Measurements from ENCODE around the gene PRKCE. TPM values are rescaled to one million over a fixed set of nuclear protein-coding genes. Genes with fewer than 3 reads are reported as not detected.
A peak's percentile ranks its signal among the peaks of the same experiment; 100 is the strongest.

Gene PRKCE
- polyA plus RNA-seq, 3 donors, result 1.3 to 7.7 (median 2.3) TPM

- Mint-ChIP-seq H3K9me3 (peaks cover 0 to 2% (median 0%) of the 10 kb centered on the region in 7 donors), H3K27ac (peak overlapping the region in 1 of 7 donors; percentile 32), H3K4me3 (no peak overlapping the region), H3K36me3 (peaks cover 34 to 56% of the 10 kb centered on the region in 2 donors), H3K4me1 (peaks cover 26% of the 10 kb centered on the region), H3K27me3 (ENCODE audit: low read depth in 3 of 3) (peaks cover 0 to 2% (median 0%) of the 10 kb centered on the region in 3 donors)
- TF ChIP-seq CTCF (IDR thresholded peaks at IDR 0.05), result no peak
- Histone ChIP-seq H3K9me3 (replicated peaks in 1 of 2; ENCODE audit: control insufficient read depth in 1 of 2, insufficient read depth in 1 of 2, low read length in 2 of 2) (no peaks in the 10 kb centered on the region), H3K79me2 (ENCODE audit: insufficient read depth, low read length) (no peaks in the 10 kb centered on the region), H3K27ac (ENCODE audit: low read depth in 1 of 2, low read length in 2 of 2) (no peak overlapping the region), H3K9ac (ENCODE audit: insufficient read depth, low read length, poor library complexity, severe bottlenecking) (peak overlapping the region; percentile 4), H3K4me3 (replicated peaks in 1 of 3; ENCODE audit: low read depth in 2 of 3, low read length in 3 of 3) (no peak overlapping the region), H3K4me2 (replicated peaks; ENCODE audit: extremely low read depth, low read length, poor library complexity, severe bottlenecking) (no peak overlapping the region), H3K36me3 (replicated peaks in 1 of 2; ENCODE audit: control insufficient read depth in 1 of 2, insufficient read depth in 2 of 2, low read length in 2 of 2) (peaks cover 6 to 11% of the 10 kb centered on the region in 2 donors), H3K27me3 (ENCODE audit: control insufficient read depth in 2 of 2, insufficient read depth in 2 of 2, low read length in 2 of 2) (no peaks in the 10 kb centered on the region), H3K4me1 (ENCODE audit: control insufficient read depth in 1 of 2, insufficient read depth in 2 of 2, low read length in 2 of 2) (peaks cover 7 to 19% of the 10 kb centered on the region in 2 donors), H4K20me1 (ENCODE audit: insufficient read depth, low read length) (no peaks in the 10 kb centered on the region), H2AFZ (ENCODE audit: insufficient read depth, low read depth, low read length, poor library complexity, severe bottlenecking) (no peak overlapping the region)
- intact Hi-C loops (cut with micrococcal nuclease), result no loop called here
- DNase-seq, result no peak
- WGBS (ENCODE audit: insufficient coverage), result 28% methylated on average over 2 of the region's 4 CpGs
These were observed 509.8 kb downstream of the PRKCE start for GRCh38 chr2:46161315-46161714.

GRCh38 chr2:46161911-46162310, 510.4 kb downstream of the PRKCE start:
- Histone ChIP-seq H3K9me3 (replicated peaks in 1 of 2; ENCODE audit: control insufficient read depth in 1 of 2, insufficient read depth in 1 of 2, low read length in 2 of 2) (no peaks in the 10 kb centered on the region), H3K4me3 (replicated peaks in 1 of 3; ENCODE audit: low read depth in 2 of 3, low read length in 3 of 3) (no peak overlapping the region), H4K20me1 (ENCODE audit: insufficient read depth, low read length) (no peaks in the 10 kb centered on the region), H3K27me3 (ENCODE audit: control insufficient read depth in 2 of 2, insufficient read depth in 2 of 2, low read length in 2 of 2) (no peaks in the 10 kb centered on the region), H3K9ac (ENCODE audit: insufficient read depth, low read length, poor library complexity, severe bottlenecking) (peak overlapping the region; percentile 4), H3K4me2 (replicated peaks; ENCODE audit: extremely low read depth, low read length, poor library complexity, severe bottlenecking) (no peak overlapping the region), H2AFZ (ENCODE audit: insufficient read depth, low read depth, low read length, poor library complexity, severe bottlenecking) (no peak overlapping the region), H3K4me1 (ENCODE audit: control insufficient read depth in 1 of 2, insufficient read depth in 2 of 2, low read length in 2 of 2) (peaks cover 7 to 19% of the 10 kb centered on the region in 2 donors), H3K36me3 (replicated peaks in 1 of 2; ENCODE audit: control insufficient read depth in 1 of 2, insufficient read depth in 2 of 2, low read length in 2 of 2) (peaks cover 5 to 6% of the 10 kb centered on the region in 2 donors), H3K27ac (ENCODE audit: low read depth in 1 of 2, low read length in 2 of 2) (no peak overlapping the region), H3K79me2 (ENCODE audit: insufficient read depth, low read length) (no peaks in the 10 kb centered on the region)
- WGBS (ENCODE audit: insufficient coverage), result 76% methylated on average over 2 of the region's 3 CpGs
- DNase-seq, result no peak
- Mint-ChIP-seq H3K9me3 (peaks cover 0 to 2% (median 0%) of the 10 kb centered on the region in 7 donors), H3K4me1 (peaks cover 26% of the 10 kb centered on the region), H3K27me3 (ENCODE audit: low read depth in 3 of 3) (peaks cover 0 to 2% (median 0%) of the 10 kb centered on the region in 3 donors), H3K36me3 (peaks cover 34 to 53% of the 10 kb centered on the region in 2 donors), H3K4me3 (no peak overlapping the region), H3K27ac (peak overlapping the region in 3 of 7 donors; percentile 27 to 83 (median 61))
- intact Hi-C loops (cut with micrococcal nuclease), result no loop called here
- no peak for TF ChIP-seq CTCF (IDR thresholded peaks at IDR 0.05)
